ENCODE measurements around the gene SPTBN1.

GRCh38 chr2:54598347-54599325 is 142.5 kb downstream of the SPTBN1 start:
- TF ChIP-seq CTCF (IDR thresholded peaks at IDR 0.05) (no peak), POLR2A (IDR thresholded peaks at IDR 0.05) (no peak)
